ENCODE measurements around the gene PRR3. TPM values are rescaled to one million over a fixed set of nuclear protein-coding genes. Genes with fewer than 3 reads are reported as not detected.
A peak's percentile ranks its signal among the peaks of the same experiment; 100 is the strongest.

The PRR3 gene
- total and polyA plus RNA-seq, 2 of the 13 experiments (the other 11 are each of a cell fraction or from before 2014, with no cell fraction given): 14.6 to 21.2 TPM

- TF ChIP-seq TFDP2 (CRISPR knock-in tag; IDR thresholded peaks at IDR 0.05) (no peak), MAFF (IDR thresholded peaks at IDR 0.05; ENCODE audit: low read depth, low read length) (no peak), PPARG (CRISPR knock-in tag; conservative IDR thresholded peaks at IDR 0.05) (peak; percentile 58), ZNF704 (CRISPR knock-in tag; IDR thresholded peaks at IDR 0.05; ENCODE audit: borderline replicate concordance) (no peak), ZBTB3 (CRISPR knock-in tag; IDR thresholded peaks at IDR 0.05; ENCODE audit: borderline replicate concordance, low read depth) (no peak), ZNF367 (CRISPR knock-in tag; IDR thresholded peaks at IDR 0.05; ENCODE audit: borderline replicate concordance) (no peak), MBNL3 (CRISPR knock-in tag; conservative IDR thresholded peaks at IDR 0.05) (no peak), RXRB (CRISPR knock-in tag; IDR thresholded peaks at IDR 0.05; ENCODE audit: borderline replicate concordance) (peak; percentile 20; the same call in 1 of the 2 replicates), SYNCRIP (IDR thresholded peaks at IDR 0.05; ENCODE audit: insufficient read depth, low read depth, low read length) (no peak), CENPBD1 (CRISPR knock-in tag; IDR thresholded peaks at IDR 0.05; ENCODE audit: borderline replicate concordance, low read depth) (no peak), NFAT5 (CRISPR knock-in tag; IDR thresholded peaks at IDR 0.05) (no peak), SOX13 (IDR thresholded peaks at IDR 0.05) (peak; percentile 65), SOX13 (CRISPR knock-in tag; conservative IDR thresholded peaks at IDR 0.05 in 1 of 2, IDR thresholded peaks at IDR 0.05 in 1 of 2) (peak in 1 of 2 experiments; percentile 90; a peak in 2 of 4 replicates), SKI (IDR thresholded peaks at IDR 0.05; ENCODE audit: partially characterized antibody) (no peak), MIER3 (CRISPR knock-in tag; IDR thresholded peaks at IDR 0.05; ENCODE audit: borderline replicate concordance) (no peak), CBX2 (IDR thresholded peaks at IDR 0.05; ENCODE audit: low read depth, low read length) (no peak), CBX2 (CRISPR knock-in tag; IDR thresholded peaks at IDR 0.05; ENCODE audit: low read depth) (no peak), CSRNP1 (CRISPR knock-in tag; IDR thresholded peaks at IDR 0.05) (no peak), KDM3A (CRISPR knock-in tag; IDR thresholded peaks at IDR 0.05; ENCODE audit: low read depth) (0 out of 2 replicates have a peak, but pooled peaks have one; percentile 8), RELA (CRISPR knock-in tag; IDR thresholded peaks at IDR 0.05) (no peak), SMARCC2 (IDR thresholded peaks at IDR 0.05) (no peak), PITX1 (CRISPR knock-in tag; IDR thresholded peaks at IDR 0.05) (0 out of 2 replicates have a peak, but pooled peaks have one; percentile 2)
Measured at GRCh38 chr6:30530014-30530413, 27.1 kb upstream of the PRR3 start (continued).
